Measurements from ENCODE around the gene ATAD3A.

Gene ATAD3A

GRCh38 chr1:1558591-1558990 lies 46.6 kb downstream of the ATAD3A start:
- no peak for DNase-seq

- DNase-seq = no peak
Measured at GRCh38 chr1:1559066-1559465, 47.1 kb downstream of the ATAD3A start.

GRCh38 chr1:1560178-1560577 lies 48.2 kb downstream of the ATAD3A start:
- DNase-seq = no peak

- DNase-seq = no peak
Measured at GRCh38 chr1:1561801-1562470, 50.0 kb downstream of the ATAD3A start.

GRCh38 chr1:1562556-1563195 lies 50.7 kb downstream of the ATAD3A start:
- DNase-seq = no peak

- no peak for DNase-seq
Measured at GRCh38 chr1:1563688-1564087, 51.7 kb downstream of the ATAD3A start.

GRCh38 chr1:1564268-1564667 lies 52.3 kb downstream of the ATAD3A start:
- no peak for DNase-seq

GRCh38 chr1:1565340-1565739 lies 53.4 kb downstream of the ATAD3A start:
- DNase-seq = no peak

- DNase-seq = no peak
Measured at GRCh38 chr1:1567152-1567875, 55.4 kb downstream of the ATAD3A start.

GRCh38 chr1:1567891-1568291 lies 55.9 kb downstream of the ATAD3A start:
- no peak for DNase-seq

- DNase-seq = no peak
Measured at GRCh38 chr1:1569341-1569740, 57.4 kb downstream of the ATAD3A start.

- no peak for DNase-seq
Measured at GRCh38 chr1:1573843-1574720, 62.1 kb downstream of the ATAD3A start.

- peak; percentile 23 for DNase-seq
Measured at GRCh38 chr1:1574721-1575537, 63.0 kb downstream of the ATAD3A start, which contains the start of gene SSU72. Gene SSU72 (minus strand): TSS chr1:1574863. CDS start chr1:1574557, 306 bp downstream.

GRCh38 chr1:1577367-1578011 lies 65.5 kb downstream of the ATAD3A start:
- DNase-seq = no peak

GRCh38 chr1:1578371-1578940 lies 66.5 kb downstream of the ATAD3A start:
- DNase-seq = no peak

GRCh38 chr1:1582585-1583346 lies 70.8 kb downstream of the ATAD3A start:
- no peak for DNase-seq

GRCh38 chr1:1583347-1584010 lies 71.5 kb downstream of the ATAD3A start:
- DNase-seq = no peak

Data from NCI-H1436 treated with DMSO at 0.1 percent for 48 hours (cell line).